ENCODE data around the gene TNFRSF8. TPM values are rescaled to one million over a fixed set of nuclear protein-coding genes. Genes with fewer than 3 reads are reported as not detected.
A peak's percentile ranks its signal among the peaks of the same experiment; 100 is the strongest.
"Not testable (repeated sequence)": the region's sequence is repeated elsewhere in the genome, so short reads cannot be mapped to it uniquely, and the experiment has no call there.

TNFRSF8 gene
- total RNA-seq, 2 donors from 2014 or later, result 3.0 to 6.0 TPM

- Histone ChIP-seq H3K4me3 (no peak overlapping the region), H3K4me1 (no peaks in the 10 kb centered on the region), H3K36me3 (no peaks in the 10 kb centered on the region), H3K9me3 (no peaks in the 10 kb centered on the region), H3K27me3 (no peaks in the 10 kb centered on the region), H3K27ac (no peak overlapping the region)
- no peak for DNase-seq (ENCODE audit: low spot score)
- TF ChIP-seq CTCF (IDR thresholded peaks at IDR 0.05), result no peak
These were observed 41.3 kb downstream of the TNFRSF8 start for GRCh38 chr1:12104417-12104816.

DNA sequence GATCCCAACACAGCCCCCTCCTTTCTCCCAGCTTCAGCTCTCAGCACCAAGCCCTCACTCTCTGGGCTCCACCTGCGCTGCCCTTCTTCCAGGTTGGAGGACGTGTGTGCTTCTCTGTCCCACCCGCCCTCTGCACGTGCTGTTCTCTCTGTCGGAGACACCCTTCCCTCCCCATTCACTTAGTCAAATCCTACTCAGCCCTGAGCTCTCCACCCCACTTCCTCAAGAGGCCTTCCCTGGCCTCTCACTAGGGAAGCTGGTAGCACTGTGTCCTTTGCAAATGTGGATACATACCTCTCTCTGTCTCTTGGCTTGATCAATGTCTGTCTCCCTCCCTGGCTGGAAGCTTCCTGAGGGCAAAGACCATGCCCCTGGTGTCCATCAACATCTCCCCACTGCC, 43.0 kb downstream of the TNFRSF8 start:
- Histone ChIP-seq H3K27ac (no peak overlapping the region), H3K9me3 (no peaks in the 10 kb centered on the region), H3K4me3 (no peak overlapping the region), H3K36me3 (no peaks in the 10 kb centered on the region), H3K4me1 (no peaks in the 10 kb centered on the region), H3K27me3 (no peaks in the 10 kb centered on the region)
- no peak for TF ChIP-seq CTCF (IDR thresholded peaks at IDR 0.05)
- no peak for DNase-seq (ENCODE audit: low spot score)

GRCh38 chr1:12106861-12107260, 43.8 kb downstream of the TNFRSF8 start:
- not testable (repeated sequence) for H3K9me3 ChIP-seq; H3K27me3 ChIP-seq; H3K27ac ChIP-seq; H3K4me1 ChIP-seq; DNase-seq (ENCODE audit: low spot score); H3K36me3 ChIP-seq; H3K4me3 ChIP-seq
- TF ChIP-seq CTCF (IDR thresholded peaks at IDR 0.05), result peak in 1 of 2 donors; percentile 34

DNA sequence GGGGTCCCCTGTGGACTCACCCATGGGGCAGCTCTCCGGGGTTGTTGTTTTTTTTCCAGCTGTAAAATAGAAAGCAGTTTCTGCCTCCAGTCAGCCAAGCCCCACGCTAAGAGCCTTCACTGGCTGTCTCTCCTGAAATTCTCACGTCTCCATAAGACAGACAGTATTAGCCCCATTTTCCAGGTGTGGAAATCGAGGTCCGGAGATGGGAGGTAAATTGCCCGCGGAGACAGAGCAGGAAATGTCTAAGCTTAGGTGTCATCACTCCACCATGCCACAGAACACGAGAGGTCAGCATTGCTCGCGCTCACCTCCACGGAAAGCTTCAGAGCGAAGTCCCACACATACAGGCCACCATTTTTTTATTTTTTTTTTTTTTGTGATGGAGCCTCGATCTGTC, 44.6 kb downstream of the TNFRSF8 start:
- no peak overlapping the region for H3K4me3 ChIP-seq
- H3K27ac ChIP-seq, result no peak overlapping the region
- H3K36me3 ChIP-seq, result no peaks in the 10 kb centered on the region
- TF ChIP-seq CTCF (IDR thresholded peaks at IDR 0.05), result no peak
- H3K9me3 ChIP-seq, result no peaks in the 10 kb centered on the region
- H3K4me1 ChIP-seq, result no peaks in the 10 kb centered on the region
- H3K27me3 ChIP-seq, result no peaks in the 10 kb centered on the region
- no peak for DNase-seq (ENCODE audit: low spot score)

- DNase-seq (ENCODE audit: low spot score), result no peak
- Histone ChIP-seq H3K4me3 (no peak overlapping the region), H3K9me3 (no peaks in the 10 kb centered on the region), H3K4me1 (no peaks in the 10 kb centered on the region), H3K27ac (no peak overlapping the region), H3K36me3 (no peaks in the 10 kb centered on the region), H3K27me3 (no peaks in the 10 kb centered on the region)
- TF ChIP-seq CTCF (IDR thresholded peaks at IDR 0.05), result no peak
These were observed 46.8 kb downstream of the TNFRSF8 start for GRCh38 chr1:12109901-12110300.

- H3K27me3 ChIP-seq, result no peaks in the 10 kb centered on the region
- no peaks in the 10 kb centered on the region for H3K4me1 ChIP-seq
- no peaks in the 10 kb centered on the region for H3K36me3 ChIP-seq
- no peaks in the 10 kb centered on the region for H3K9me3 ChIP-seq
- DNase-seq (ENCODE audit: low spot score), result no peak
- TF ChIP-seq CTCF (IDR thresholded peaks at IDR 0.05), result no peak
- no peak overlapping the region for H3K4me3 ChIP-seq
- H3K27ac ChIP-seq, result no peak overlapping the region
These were observed 48.6 kb downstream of the TNFRSF8 start for GRCh38 chr1:12111741-12112140.
